ENCODE results near the gene BICC1. TPM values are rescaled to one million over a fixed set of nuclear protein-coding genes. Genes with fewer than 3 reads are reported as not detected.
A peak's percentile ranks its signal among the peaks of the same experiment; 100 is the strongest.

The BICC1 gene
- total RNA-seq, 1 donor from 2014 or later: 58.0 TPM

DNA sequence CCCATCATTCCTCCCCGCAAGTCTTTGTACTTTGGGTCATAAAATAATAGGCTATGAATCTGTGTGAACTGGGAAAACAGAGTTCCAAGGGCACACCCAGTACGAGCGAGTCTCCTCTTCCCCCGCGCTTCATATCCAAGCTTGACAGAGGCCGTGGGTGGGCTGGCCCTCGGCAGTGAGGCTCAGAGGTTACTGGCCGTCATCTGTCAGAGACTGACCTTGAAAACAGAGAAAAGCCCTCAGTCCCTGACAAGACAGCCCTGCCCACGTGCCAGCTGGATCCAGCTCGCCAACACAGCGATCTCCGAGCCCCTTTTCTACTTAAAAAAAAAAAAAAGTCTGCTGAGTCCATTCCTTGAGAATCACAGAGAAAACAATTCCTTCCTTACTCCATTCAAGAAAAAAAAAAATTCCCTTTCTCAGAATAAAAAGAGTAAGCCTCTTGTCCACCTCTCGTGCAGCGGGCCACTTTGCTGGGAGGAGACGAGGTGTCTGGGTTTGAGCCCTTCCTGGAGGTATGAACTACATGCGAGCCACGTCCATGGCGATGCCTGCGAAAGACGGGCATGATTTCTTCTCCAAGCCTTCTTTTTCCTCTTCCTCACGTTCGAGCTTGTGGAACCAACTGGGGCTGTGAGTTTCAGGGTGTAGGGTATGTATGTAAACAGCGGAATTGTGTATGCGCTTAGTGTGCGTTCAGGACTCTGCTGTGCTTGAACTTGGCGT, 744 bp upstream of the BICC1 start:
- Histone ChIP-seq H3K4me3 (ENCODE audit: low read depth, low read length) (peak overlapping the region; percentile 65), H3K36me3 (ENCODE audit: control insufficient read depth, insufficient read depth, low read length) (no peaks in the 10 kb centered on the region), H3K27me3 (ENCODE audit: control insufficient read depth, insufficient read depth, low read length) (no peaks in the 10 kb centered on the region)
- TF ChIP-seq CTCF (IDR thresholded peaks at IDR 0.05; ENCODE audit: insufficient read depth, low read length, poor library complexity, severe bottlenecking): no peak
- no peak for DNase-seq (ENCODE audit: low read depth)

DNA sequence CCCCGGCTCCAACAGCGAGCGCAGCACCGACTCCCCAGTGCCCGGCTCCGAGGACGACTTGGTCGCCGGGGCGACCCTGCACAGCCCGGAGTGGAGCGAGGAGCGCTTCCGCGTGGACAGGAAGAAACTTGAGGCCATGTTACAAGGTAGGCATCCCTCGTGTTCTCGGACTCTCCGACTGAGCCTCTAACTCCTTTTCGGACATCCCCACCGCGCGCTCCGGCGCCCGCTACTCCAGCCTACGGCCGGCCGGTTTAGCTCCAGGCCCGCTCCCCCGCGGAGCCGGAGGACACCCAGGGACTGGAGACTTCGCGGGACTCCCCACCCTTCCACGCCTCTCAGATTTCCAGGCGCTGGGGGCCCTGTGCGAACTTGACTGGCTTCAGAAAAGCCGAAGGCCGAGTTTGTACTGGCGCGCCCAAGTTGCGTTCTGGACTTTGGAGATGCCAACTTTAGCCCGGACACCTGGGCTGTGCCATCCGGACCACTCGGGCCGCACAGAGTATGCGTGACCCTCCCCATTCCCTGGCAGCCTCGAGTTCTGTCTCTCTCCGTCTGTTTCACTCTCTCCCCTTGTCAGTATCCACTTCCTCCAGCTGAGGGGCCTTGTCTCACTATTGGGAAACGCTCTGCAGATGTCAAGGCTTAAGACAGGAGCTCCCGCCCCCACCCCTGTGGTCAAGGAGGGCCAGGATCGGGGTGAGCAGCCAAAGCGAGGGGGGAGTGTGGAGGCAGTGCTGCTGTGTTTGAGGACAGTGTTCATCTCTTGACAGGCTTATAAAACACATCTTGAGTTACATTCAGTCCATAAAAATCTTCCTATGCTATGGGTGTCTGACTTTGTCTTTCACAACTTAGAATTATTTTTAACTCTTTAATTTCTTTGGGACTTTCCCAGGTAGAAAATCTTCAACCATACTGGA, 777 bp downstream of the BICC1 start:
- Histone ChIP-seq H3K4me3 (ENCODE audit: low read depth, low read length) (peak overlapping the region; percentile 65), H3K27me3 (ENCODE audit: control insufficient read depth, insufficient read depth, low read length) (no peaks in the 10 kb centered on the region), H3K36me3 (ENCODE audit: control insufficient read depth, insufficient read depth, low read length) (no peaks in the 10 kb centered on the region)
- DNase-seq (ENCODE audit: low read depth): peak; percentile 64
- no peak for TF ChIP-seq CTCF (IDR thresholded peaks at IDR 0.05; ENCODE audit: insufficient read depth, low read length, poor library complexity, severe bottlenecking)

- Histone ChIP-seq H3K36me3 (ENCODE audit: control insufficient read depth, insufficient read depth, low read length) (no peaks in the 10 kb centered on the region), H3K27me3 (ENCODE audit: control insufficient read depth, insufficient read depth, low read length) (no peaks in the 10 kb centered on the region), H3K4me3 (ENCODE audit: low read depth, low read length) (peak overlapping the region; percentile 65)
- TF ChIP-seq CTCF (IDR thresholded peaks at IDR 0.05; ENCODE audit: insufficient read depth, low read length, poor library complexity, severe bottlenecking): no peak
- DNase-seq (ENCODE audit: low read depth): no peak
Observed at GRCh38 chr10:58514111-58514770, 1.6 kb downstream of the BICC1 start.

DNA sequence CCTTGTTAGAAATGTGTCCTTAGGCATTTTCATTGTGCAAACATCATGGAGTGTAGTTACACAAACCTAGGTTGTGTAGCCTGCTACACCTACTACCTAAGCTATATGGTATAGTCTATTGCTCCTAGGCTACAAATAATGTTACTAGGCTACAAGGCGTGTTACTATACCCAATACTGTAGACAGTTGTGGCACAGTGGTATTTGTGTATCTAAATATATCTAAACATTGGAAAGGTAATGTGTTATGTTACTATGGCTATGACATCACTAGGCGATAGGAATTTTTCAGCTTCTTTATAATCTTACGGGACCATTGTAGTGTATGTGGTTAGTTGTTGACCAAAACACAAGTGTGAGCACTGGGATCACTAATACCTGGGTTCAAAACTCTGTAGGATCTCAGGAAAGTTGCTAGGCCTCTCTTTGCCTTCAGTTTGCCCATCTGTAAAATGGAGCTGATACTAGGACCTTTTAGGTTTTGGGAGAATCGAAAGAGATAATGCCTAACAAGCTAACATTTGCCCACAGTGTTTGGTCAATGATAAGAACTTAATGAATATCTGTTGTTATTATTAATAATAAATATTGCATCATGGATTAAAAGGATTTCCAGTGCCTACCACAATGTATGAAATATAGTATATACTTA, 2.7 kb downstream of the BICC1 start:
- no peaks in the 10 kb centered on the region for H3K27me3 ChIP-seq (ENCODE audit: control insufficient read depth, insufficient read depth, low read length)
- H3K4me3 ChIP-seq (ENCODE audit: low read depth, low read length): peak overlapping the region; percentile 65
- no peak for TF ChIP-seq CTCF (IDR thresholded peaks at IDR 0.05; ENCODE audit: insufficient read depth, low read length, poor library complexity, severe bottlenecking)
- no peaks in the 10 kb centered on the region for H3K36me3 ChIP-seq (ENCODE audit: control insufficient read depth, insufficient read depth, low read length)
- DNase-seq (ENCODE audit: low read depth): no peak

DNA sequence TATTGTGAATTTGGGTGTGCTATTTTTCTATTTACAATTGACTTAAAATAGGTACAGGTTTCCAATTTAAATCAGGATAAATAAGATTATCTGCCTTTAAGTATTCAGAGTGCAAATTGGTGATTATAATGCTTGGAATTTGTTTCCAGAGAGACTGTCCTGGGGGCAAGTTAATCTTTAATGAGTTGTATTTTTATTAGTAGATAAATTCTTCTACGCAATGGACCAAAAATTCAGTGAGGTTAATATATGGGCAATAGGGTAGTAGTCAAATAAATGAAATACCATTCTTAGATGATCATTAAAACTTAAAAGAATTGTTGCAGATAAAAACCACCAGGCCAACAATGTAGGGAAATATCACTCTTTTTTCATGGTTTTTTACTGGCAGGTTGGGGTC, 3.4 kb downstream of the BICC1 start:
- Histone ChIP-seq H3K4me3 (ENCODE audit: low read depth, low read length) (peak overlapping the region; percentile 65), H3K27me3 (ENCODE audit: control insufficient read depth, insufficient read depth, low read length) (no peaks in the 10 kb centered on the region), H3K36me3 (ENCODE audit: control insufficient read depth, insufficient read depth, low read length) (no peaks in the 10 kb centered on the region)
- peak; percentile 63 for DNase-seq (ENCODE audit: low read depth)
- no peak for TF ChIP-seq CTCF (IDR thresholded peaks at IDR 0.05; ENCODE audit: insufficient read depth, low read length, poor library complexity, severe bottlenecking)

Measured in kidney epithelial cell (primary cell).